ENCODE data around the gene HMCN1. TPM values are rescaled to one million over a fixed set of nuclear protein-coding genes. Genes with fewer than 3 reads are reported as not detected.

HMCN1 gene
- total and polyA plus RNA-seq, 4 donors = 1.5 to 6.8 (median 3.5) TPM

- H3K4me1 ChIP-seq (ENCODE audit: control insufficient read depth in 4 of 4, insufficient read depth in 4 of 4, low read length in 3 of 4) = no peaks in the 10 kb centered on the region
- no peak overlapping the region for H3K4me3 ChIP-seq (ENCODE audit: low read depth in 1 of 3, low read length in 3 of 3)
- DNase-seq (ENCODE audit: low spot score) = no peak
- TF ChIP-seq RXRA (IDR thresholded peaks at IDR 0.05) (no peak), YY1 (IDR thresholded peaks at IDR 0.05) (no peak), SP1 (IDR thresholded peaks at IDR 0.05) (no peak), GABPA (IDR thresholded peaks at IDR 0.05 in 1 of 2, conservative IDR thresholded peaks at IDR 0.05 in 1 of 2) (no peak), NR2F2 (IDR thresholded peaks at IDR 0.05) (no peak), CTCF (IDR thresholded peaks at IDR 0.05; ENCODE audit: low read depth, low read length, missing input control) (no peak), REST (IDR thresholded peaks at IDR 0.05) (no peak), HNF4A (conservative IDR thresholded peaks at IDR 0.05) (no peak), HNF4G (IDR thresholded peaks at IDR 0.05) (no peak), EGR1 (IDR thresholded peaks at IDR 0.05; ENCODE audit: low read depth in 2 of 2) (no peak), RAD21 (IDR thresholded peaks at IDR 0.05) (no peak), TAF1 (conservative IDR thresholded peaks at IDR 0.05) (no peak)
- H3K9me3 ChIP-seq (ENCODE audit: control insufficient read depth in 4 of 4, low read length in 3 of 4) = peaks cover 0 to 4% (median 0%) of the 10 kb centered on the region in 4 donors
- WGBS = 90% methylated on average over 2 of the region's 2 CpGs
- no peak overlapping the region for H3K9ac ChIP-seq (ENCODE audit: low read depth in 1 of 2, low read length in 2 of 2)
- peaks cover 0 to 4% (median 0%) of the 10 kb centered on the region in 4 donors for H3K27me3 ChIP-seq (ENCODE audit: control insufficient read depth in 4 of 4, insufficient read depth in 4 of 4, low read length in 3 of 4)
- no peaks in the 10 kb centered on the region for H3K36me3 ChIP-seq (ENCODE audit: control insufficient read depth in 4 of 4, insufficient read depth in 3 of 4, low read depth in 1 of 4, low read length in 3 of 4)
- H3K27ac ChIP-seq (ENCODE audit: low read depth in 1 of 2, low read length in 2 of 2) = no peak overlapping the region
Observed at GRCh38 chr1:185701650-185702049, 32.5 kb upstream of the HMCN1 start.

- Histone ChIP-seq H3K27ac (ENCODE audit: low read depth in 1 of 2, low read length in 2 of 2) (no peak overlapping the region), H3K36me3 (ENCODE audit: control insufficient read depth in 4 of 4, insufficient read depth in 3 of 4, low read depth in 1 of 4, low read length in 3 of 4) (no peaks in the 10 kb centered on the region), H3K27me3 (ENCODE audit: control insufficient read depth in 4 of 4, insufficient read depth in 4 of 4, low read length in 3 of 4) (peaks cover 0 to 4% (median 0%) of the 10 kb centered on the region in 4 donors), H3K9ac (ENCODE audit: low read depth in 1 of 2, low read length in 2 of 2) (no peak overlapping the region), H3K4me1 (ENCODE audit: control insufficient read depth in 4 of 4, insufficient read depth in 4 of 4, low read length in 3 of 4) (no peaks in the 10 kb centered on the region), H3K9me3 (ENCODE audit: control insufficient read depth in 4 of 4, low read length in 3 of 4) (peaks cover 0 to 4% (median 0%) of the 10 kb centered on the region in 4 donors), H3K4me3 (ENCODE audit: low read depth in 1 of 3, low read length in 3 of 3) (no peak overlapping the region)
- TF ChIP-seq FOXA2 (IDR thresholded peaks at IDR 0.05) (no peak), ATF3 (IDR thresholded peaks at IDR 0.05) (no peak), FOXA1 (IDR thresholded peaks at IDR 0.05) (no peak), MAX (IDR thresholded peaks at IDR 0.05) (no peak), RXRA (IDR thresholded peaks at IDR 0.05) (no peak), YY1 (IDR thresholded peaks at IDR 0.05) (no peak)
- 80% methylated on average over 3 of the region's 3 CpGs for WGBS
- no peak for DNase-seq (ENCODE audit: low spot score)
Observed at GRCh38 chr1:185704181-185704580, 30.0 kb upstream of the HMCN1 start.

All from liver (tissue), 9 donors.